Memory B cell (primary cell): Measurements from ENCODE around the gene CAMTA1.

ENCODE experiments used
- ATAC-seq: fragments of 150-1000 bp; cut with Tn5 transposase; 2 replicates; pipeline ENCODE4 v1.10.0; 2021; ENCODE audit warnings: low read depth, mild to moderate bottlenecking, moderate library complexity
- DNase-seq, 2 donors: peaks; one replicate each; pipeline ENCODE4 v3.0.0; 2022; ENCODE audit warnings: low spot score in 2 of 2
- H3K27ac Mint-ChIP-seq: one replicate; pipeline ENCODE4 v1.8.0; 2022; ENCODE audit warnings: mild to moderate bottlenecking, moderate library complexity, mixed read lengths
- H3K27me3 Mint-ChIP-seq: one replicate; pipeline ENCODE4 v1.8.0; 2022; ENCODE audit warnings: mixed read lengths
- H3K36me3 Mint-ChIP-seq: one replicate; pipeline ENCODE4 v1.8.0; 2022; ENCODE audit warnings: mild to moderate bottlenecking, mixed read lengths
- H3K4me1 Mint-ChIP-seq: one replicate; pipeline ENCODE4 v1.8.0; 2022; ENCODE audit warnings: mixed read lengths
- H3K4me3 Mint-ChIP-seq: one replicate; pipeline ENCODE4 v1.8.0; 2022; ENCODE audit warnings: mild to moderate bottlenecking, moderate library complexity, mixed read lengths
- H3K9me3 Mint-ChIP-seq: one replicate; pipeline ENCODE4 v1.8.0; 2022; ENCODE audit warnings: mixed read lengths

The CAMTA1 gene

GRCh38 chr1:6948416-6948815 lies 163.2 kb downstream of the CAMTA1 start:
- H3K36me3 Mint-ChIP-seq: no peaks in the 10 kb centered on the region
- DNase-seq (no peak), ATAC-seq (no peak)
- no peak overlapping the region for H3K27ac Mint-ChIP-seq
- peaks cover 2% of the 10 kb centered on the region for H3K27me3 Mint-ChIP-seq
- no peaks in the 10 kb centered on the region for H3K9me3 Mint-ChIP-seq
- no peak overlapping the region for H3K4me3 Mint-ChIP-seq
- H3K4me1 Mint-ChIP-seq: no peaks in the 10 kb centered on the region

- H3K27ac Mint-ChIP-seq: no peak overlapping the region
- no peaks in the 10 kb centered on the region for H3K9me3 Mint-ChIP-seq
- DNase-seq: no peak
- ATAC-seq: no peak
- H3K36me3 Mint-ChIP-seq: no peaks in the 10 kb centered on the region
- peaks cover 2% of the 10 kb centered on the region for H3K27me3 Mint-ChIP-seq
- H3K4me1 Mint-ChIP-seq: no peaks in the 10 kb centered on the region
- H3K4me3 Mint-ChIP-seq: no peak overlapping the region
Measured at GRCh38 chr1:6948861-6949260, 163.6 kb downstream of the CAMTA1 start.

- ATAC-seq (no peak), DNase-seq (no peak)
- Mint-ChIP-seq H3K27me3 (peaks cover 3% of the 10 kb centered on the region), H3K9me3 (no peaks in the 10 kb centered on the region), H3K4me3 (no peak overlapping the region), H3K4me1 (no peaks in the 10 kb centered on the region), H3K27ac (no peak overlapping the region), H3K36me3 (no peaks in the 10 kb centered on the region)
Measured at GRCh38 chr1:6950001-6950765, 164.9 kb downstream of the CAMTA1 start.

GRCh38 chr1:6951536-6951935 lies 166.3 kb downstream of the CAMTA1 start:
- no peak for DNase-seq
- no peak overlapping the region for H3K4me3 Mint-ChIP-seq
- H3K27ac Mint-ChIP-seq: no peak overlapping the region
- no peaks in the 10 kb centered on the region for H3K36me3 Mint-ChIP-seq
- no peaks in the 10 kb centered on the region for H3K4me1 Mint-ChIP-seq
- no peaks in the 10 kb centered on the region for H3K9me3 Mint-ChIP-seq
- H3K27me3 Mint-ChIP-seq: peaks cover 3% of the 10 kb centered on the region
- no peak for ATAC-seq

- no peak overlapping the region for H3K27ac Mint-ChIP-seq
Measured at GRCh38 chr1:6953216-6953615, 168.0 kb downstream of the CAMTA1 start.

GRCh38 chr1:6953907-6954364 lies 168.7 kb downstream of the CAMTA1 start:
- DNase-seq: no peak
- Mint-ChIP-seq H3K9me3 (no peaks in the 10 kb centered on the region), H3K27ac (no peak overlapping the region)

More at GRCh38 chr1:6953216-6953615, 168.0 kb downstream of the CAMTA1 start:
- no peaks in the 10 kb centered on the region for H3K36me3 Mint-ChIP-seq
- no peaks in the 10 kb centered on the region for H3K4me1 Mint-ChIP-seq
- peaks cover 10% of the 10 kb centered on the region for H3K27me3 Mint-ChIP-seq
- ATAC-seq (no peak), DNase-seq (no peak)
- H3K4me3 Mint-ChIP-seq: no peak overlapping the region
- H3K9me3 Mint-ChIP-seq: no peaks in the 10 kb centered on the region

GRCh38 chr1:6954591-6954990 lies 169.3 kb downstream of the CAMTA1 start:
- ATAC-seq: no peak
- Mint-ChIP-seq H3K9me3 (no peaks in the 10 kb centered on the region), H3K4me1 (no peaks in the 10 kb centered on the region), H3K27me3 (peaks cover 10% of the 10 kb centered on the region), H3K4me3 (no peak overlapping the region), H3K36me3 (no peaks in the 10 kb centered on the region), H3K27ac (no peak overlapping the region)
- DNase-seq: no peak

More at GRCh38 chr1:6953907-6954364, 168.7 kb downstream of the CAMTA1 start:
- Mint-ChIP-seq H3K4me1 (no peaks in the 10 kb centered on the region), H3K4me3 (no peak overlapping the region), H3K36me3 (no peaks in the 10 kb centered on the region), H3K27me3 (peaks cover 10% of the 10 kb centered on the region)
- no peak for ATAC-seq

GRCh38 chr1:6955357-6956094 lies 170.3 kb downstream of the CAMTA1 start:
- Mint-ChIP-seq H3K27ac (no peak overlapping the region), H3K4me3 (no peak overlapping the region), H3K27me3 (peaks cover 14% of the 10 kb centered on the region), H3K36me3 (no peaks in the 10 kb centered on the region), H3K4me1 (no peaks in the 10 kb centered on the region), H3K9me3 (no peaks in the 10 kb centered on the region)
- ATAC-seq: no peak
- no peak for DNase-seq

GRCh38 chr1:6956488-6957159 lies 171.4 kb downstream of the CAMTA1 start:
- ATAC-seq (no peak), DNase-seq (no peak)
- Mint-ChIP-seq H3K27ac (no peak overlapping the region), H3K36me3 (no peaks in the 10 kb centered on the region), H3K9me3 (no peaks in the 10 kb centered on the region), H3K4me3 (no peak overlapping the region), H3K27me3 (peaks cover 19% of the 10 kb centered on the region), H3K4me1 (no peaks in the 10 kb centered on the region)

- Mint-ChIP-seq H3K4me1 (no peaks in the 10 kb centered on the region), H3K4me3 (no peak overlapping the region), H3K36me3 (no peaks in the 10 kb centered on the region), H3K27ac (no peak overlapping the region), H3K27me3 (peaks cover 22% of the 10 kb centered on the region), H3K9me3 (no peaks in the 10 kb centered on the region)
- no peak for ATAC-seq
- DNase-seq: no peak
Measured at GRCh38 chr1:6957341-6957740, 172.1 kb downstream of the CAMTA1 start.

GRCh38 chr1:6958407-6959030 lies 173.3 kb downstream of the CAMTA1 start:
- no peak for DNase-seq
- Mint-ChIP-seq H3K27me3 (peaks cover 31% of the 10 kb centered on the region), H3K4me3 (no peak overlapping the region), H3K27ac (no peak overlapping the region), H3K36me3 (peaks cover 2% of the 10 kb centered on the region), H3K4me1 (peaks cover 9% of the 10 kb centered on the region), H3K9me3 (no peaks in the 10 kb centered on the region)
- ATAC-seq: no peak

- DNase-seq (no peak), ATAC-seq (no peak)
- H3K36me3 Mint-ChIP-seq: peaks cover 2% of the 10 kb centered on the region
- no peak overlapping the region for H3K4me3 Mint-ChIP-seq
- H3K4me1 Mint-ChIP-seq: peaks cover 9% of the 10 kb centered on the region
- no peaks in the 10 kb centered on the region for H3K9me3 Mint-ChIP-seq
- H3K27ac Mint-ChIP-seq: no peak overlapping the region
- peaks cover 36% of the 10 kb centered on the region for H3K27me3 Mint-ChIP-seq
Measured at GRCh38 chr1:6959491-6959890, 174.2 kb downstream of the CAMTA1 start.

GRCh38 chr1:6960291-6960811 lies 175.1 kb downstream of the CAMTA1 start:
- no peak for ATAC-seq
- Mint-ChIP-seq H3K36me3 (peaks cover 2% of the 10 kb centered on the region), H3K27me3 (peaks cover 41% of the 10 kb centered on the region), H3K9me3 (no peaks in the 10 kb centered on the region), H3K27ac (no peak overlapping the region), H3K4me1 (peaks cover 9% of the 10 kb centered on the region), H3K4me3 (no peak overlapping the region)
- no peak for DNase-seq
